NCI-H446 (cell line): Measurements from ENCODE around the gene DLGAP4.
A peak's percentile ranks its signal among the peaks of the same experiment; 100 is the strongest.
"Not testable (repeated sequence)": the region's sequence is repeated elsewhere in the genome, so short reads cannot be mapped to it uniquely, and the experiment has no call there.

Experiments
- DNase-seq, 2 experiments: peaks; one replicate each; lab custom pipeline; 2025; lab: John Stamatoyannopoulos, UW

Gene DLGAP4

DNA sequence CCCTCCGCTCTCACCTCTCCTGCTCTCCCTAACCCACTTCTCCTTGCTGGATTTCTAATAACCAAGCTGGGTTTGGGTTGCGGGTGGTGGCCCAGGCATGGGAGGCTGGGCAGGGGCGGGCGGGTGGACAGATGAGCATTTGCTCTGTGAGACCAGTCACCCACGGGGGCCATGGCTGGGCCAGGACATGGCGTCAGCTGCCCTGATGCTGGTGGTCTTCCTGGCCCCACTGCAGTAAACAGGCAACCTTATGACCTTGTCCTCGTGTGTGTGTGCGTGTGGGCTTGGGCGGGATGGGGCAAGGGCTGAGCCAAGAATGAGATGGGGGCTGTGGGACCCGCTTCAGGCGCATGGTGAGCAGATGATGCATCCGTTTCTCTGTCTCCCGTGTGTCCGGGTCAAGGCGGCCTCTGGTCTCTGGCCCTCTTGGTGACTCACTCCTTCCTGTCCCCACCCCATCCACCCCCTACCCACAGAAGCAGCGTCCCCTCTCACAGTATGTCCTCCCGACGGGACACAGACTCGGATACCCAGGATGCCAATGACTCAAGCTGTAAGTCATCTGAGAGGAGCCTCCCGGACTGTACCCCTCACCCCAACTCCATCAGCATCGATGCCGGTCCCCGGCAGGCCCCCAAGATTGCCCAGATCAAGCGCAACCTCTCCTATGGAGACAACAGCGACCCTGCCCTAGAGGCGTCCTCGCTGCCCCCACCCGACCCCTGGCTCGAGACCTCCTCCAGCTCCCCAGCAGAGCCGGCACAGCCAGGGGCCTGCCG, 193.8 kb downstream of the DLGAP4 start:
- DNase-seq, result no peak

DNA sequence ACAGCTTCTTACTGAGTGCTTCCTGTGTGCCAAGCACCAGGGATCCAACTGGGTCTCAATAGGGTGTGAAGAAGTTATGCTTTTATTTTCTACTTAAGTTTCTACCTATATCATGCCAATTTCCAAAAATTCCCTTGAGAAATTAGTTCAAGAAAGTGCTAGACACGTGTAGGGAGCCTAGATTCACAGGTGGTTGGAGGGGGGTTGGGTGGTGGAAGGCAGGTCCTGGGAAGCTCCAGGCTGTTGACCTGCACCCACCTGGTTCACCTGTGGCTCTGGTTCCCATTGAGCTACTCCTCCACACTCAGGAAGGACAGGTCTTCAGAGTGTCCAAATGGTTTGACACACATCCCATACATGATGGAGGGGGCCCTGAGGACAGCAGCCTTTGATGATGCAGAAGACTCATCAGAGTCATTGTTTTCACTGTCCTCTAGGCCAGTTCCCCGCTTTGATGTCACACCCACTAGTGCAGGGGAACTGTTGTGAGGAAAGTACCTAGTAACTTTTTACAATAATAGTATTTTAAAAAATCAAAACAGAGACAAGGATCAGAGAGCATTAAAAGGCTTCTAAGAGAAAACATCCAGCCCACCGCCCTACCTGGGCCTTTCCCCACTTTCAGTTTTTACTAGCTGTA, 195.3 kb downstream of the DLGAP4 start:
- DNase-seq, result no peak

DNA sequence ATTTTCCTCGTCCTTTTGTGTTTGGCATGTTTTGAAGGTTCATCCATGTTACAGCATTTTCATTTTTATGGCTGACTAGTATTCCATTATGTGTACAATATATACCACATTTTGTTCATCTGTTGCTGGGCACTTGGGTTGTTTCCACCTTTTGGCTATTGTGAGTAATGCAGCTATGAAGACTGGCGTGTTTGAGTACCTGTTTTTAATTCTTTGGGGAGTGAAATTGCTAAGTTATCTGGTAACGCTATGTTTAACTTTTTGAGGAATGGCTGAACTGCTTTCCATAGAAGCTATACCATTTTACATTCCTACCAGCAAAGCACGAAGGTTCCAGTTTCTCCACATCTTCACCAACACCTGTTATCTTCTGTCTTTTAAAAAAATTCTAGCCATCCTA, 198.2 kb downstream of the DLGAP4 start:
- no peak for DNase-seq

DNA sequence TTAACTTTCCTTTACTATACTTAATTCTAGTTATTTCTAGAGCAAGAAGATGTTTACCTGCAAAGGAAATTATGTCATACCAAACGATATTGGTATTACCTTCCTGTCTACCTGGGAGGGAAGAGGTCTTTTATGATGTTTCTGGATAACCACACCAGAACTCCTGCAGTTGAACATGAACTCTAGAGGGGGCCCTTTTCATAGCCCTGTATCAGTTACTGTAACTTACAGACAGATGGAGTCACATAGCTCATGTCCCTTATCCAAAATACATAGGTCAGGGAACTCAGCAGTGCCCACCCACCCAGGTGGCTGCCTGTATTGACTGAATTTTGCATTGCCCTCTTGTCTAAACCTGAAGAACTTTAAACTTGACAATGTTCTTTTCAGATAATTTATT, 200.1 kb downstream of the DLGAP4 start:
- DNase-seq, result peak in 1 of 2 experiments; percentile 9

DNA sequence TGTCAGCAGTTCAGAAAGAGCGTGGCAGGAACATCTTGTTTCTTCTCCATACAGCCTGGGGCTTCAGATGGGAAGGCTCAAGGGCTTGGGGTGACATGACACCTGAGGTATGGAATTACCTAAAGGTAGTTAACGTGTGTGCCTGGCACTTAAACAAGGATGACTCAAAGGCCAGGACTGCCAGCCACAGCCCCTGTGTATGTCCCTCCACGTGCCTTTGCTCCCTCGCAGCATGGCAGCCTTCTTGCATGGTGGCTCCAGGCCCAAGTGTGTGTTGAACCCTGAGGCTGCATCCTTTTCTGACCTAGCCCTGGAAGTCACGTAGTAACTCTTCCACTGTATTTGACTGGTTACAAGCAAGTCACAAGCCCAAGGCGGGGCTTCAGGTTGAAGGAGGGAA, 201.6 kb downstream of the DLGAP4 start:
- DNase-seq, result no peak

DNA sequence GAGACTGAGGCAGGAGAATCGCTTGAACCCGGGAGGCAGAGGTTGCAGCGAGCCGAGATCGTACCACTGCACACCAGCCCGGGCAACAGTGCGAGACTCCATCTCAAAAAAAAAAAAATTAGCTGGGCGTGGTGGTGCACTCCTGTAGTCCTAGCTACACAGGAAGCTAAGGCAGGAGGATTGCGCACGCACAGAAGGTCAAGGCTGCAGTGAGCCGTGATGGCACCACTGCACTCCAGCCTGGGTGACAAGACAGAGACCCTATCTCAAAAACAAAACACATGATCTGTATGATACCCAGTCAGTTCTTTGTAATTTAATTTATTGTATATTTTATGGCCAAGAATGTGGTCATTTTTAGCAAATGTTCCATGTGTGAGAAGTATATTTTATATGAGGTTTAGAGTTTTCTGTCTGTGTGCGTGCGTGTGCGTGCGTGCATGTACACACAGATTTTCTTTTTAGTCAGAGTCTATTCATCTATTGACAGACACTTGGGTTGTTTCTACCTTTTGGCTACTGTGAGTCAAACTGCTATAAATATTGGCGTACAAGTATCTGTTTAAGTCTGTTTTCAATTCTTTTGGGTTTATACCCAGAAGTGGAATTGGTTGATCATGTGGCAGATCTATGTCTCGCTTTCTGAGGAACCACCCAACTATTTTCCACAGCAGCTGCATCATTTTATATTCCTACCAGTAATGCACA, 213.0 kb downstream of the DLGAP4 start:
- DNase-seq, result no peak

DNA sequence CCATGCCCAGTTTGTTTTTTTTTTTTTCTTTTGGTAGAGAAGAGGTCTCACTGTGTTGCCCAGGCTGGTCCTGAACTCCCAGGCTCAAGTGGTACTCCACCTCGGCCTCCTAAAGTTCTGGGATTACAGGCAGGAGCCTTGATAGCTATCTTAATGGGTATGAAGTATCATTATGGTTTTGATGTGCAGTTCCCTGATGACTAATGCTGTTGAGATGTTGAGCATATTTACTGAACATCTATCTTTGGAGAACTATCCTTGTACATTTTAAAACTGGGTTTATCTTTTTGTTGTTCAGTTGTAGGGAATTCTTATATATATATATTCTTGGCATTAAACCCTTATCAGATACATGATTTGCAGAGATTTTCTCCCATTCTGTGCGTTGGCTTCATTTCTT, 213.8 kb downstream of the DLGAP4 start:
- no peak for DNase-seq

DNA sequence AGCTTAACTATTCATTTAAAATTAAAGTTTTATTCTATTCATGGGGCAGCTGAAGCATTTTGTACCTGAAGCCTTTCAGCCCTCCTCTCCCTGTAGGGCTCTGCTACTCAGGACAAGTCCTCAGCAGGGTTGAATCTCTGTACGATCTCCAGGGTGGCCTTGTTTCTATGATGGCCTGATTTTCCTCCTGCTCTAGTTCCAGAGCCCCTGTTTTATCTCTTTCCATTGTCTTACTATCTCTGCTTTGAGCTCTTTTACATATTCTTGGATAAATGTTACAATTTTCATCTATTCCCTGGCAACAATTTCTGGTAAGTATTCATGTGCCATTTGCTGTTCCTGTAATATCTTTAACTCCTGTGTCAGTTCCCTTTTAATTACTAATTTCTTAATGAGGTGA, 215.4 kb downstream of the DLGAP4 start:
- no peak for DNase-seq

DNA sequence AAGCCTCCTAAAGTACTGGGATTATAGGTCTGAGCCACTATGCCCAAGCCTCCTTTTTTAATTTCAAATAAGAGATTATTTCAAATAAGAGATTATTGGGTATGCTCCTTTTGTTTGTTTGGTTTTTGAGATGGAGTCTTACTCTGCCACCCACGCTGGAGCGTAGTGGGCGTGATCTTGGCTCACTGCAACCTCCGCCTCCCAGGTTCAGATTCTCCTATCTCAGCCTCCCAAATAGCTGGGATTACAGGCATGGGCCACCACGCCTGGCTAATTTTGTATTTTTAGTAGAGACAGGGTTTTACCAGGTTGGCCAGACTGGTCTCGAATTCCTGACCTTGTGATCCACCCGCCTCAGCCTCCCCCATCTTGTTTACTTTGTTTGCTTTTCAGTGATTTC, 216.3 kb downstream of the DLGAP4 start:
- DNase-seq, result not testable (repeated sequence)

DNA sequence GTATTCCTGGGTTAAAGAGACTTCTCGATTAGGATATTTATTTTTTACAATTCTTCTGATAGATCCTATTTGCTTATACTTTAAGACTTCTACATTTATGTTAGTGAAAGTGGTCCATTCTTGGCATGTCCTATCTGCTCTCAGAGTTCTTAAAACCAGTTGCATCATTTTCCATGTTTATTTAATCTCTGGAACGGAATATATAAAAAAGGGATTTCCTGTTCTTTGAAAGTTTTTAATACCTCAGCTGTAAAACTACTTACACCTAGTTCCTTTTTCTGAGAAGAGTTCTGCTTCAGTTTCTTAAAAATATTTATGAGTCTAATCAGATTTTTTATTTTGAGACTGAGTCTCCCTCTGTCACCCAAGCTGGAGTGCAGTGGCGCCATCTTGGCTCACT, 217.2 kb downstream of the DLGAP4 start:
- DNase-seq, result no peak

DNA sequence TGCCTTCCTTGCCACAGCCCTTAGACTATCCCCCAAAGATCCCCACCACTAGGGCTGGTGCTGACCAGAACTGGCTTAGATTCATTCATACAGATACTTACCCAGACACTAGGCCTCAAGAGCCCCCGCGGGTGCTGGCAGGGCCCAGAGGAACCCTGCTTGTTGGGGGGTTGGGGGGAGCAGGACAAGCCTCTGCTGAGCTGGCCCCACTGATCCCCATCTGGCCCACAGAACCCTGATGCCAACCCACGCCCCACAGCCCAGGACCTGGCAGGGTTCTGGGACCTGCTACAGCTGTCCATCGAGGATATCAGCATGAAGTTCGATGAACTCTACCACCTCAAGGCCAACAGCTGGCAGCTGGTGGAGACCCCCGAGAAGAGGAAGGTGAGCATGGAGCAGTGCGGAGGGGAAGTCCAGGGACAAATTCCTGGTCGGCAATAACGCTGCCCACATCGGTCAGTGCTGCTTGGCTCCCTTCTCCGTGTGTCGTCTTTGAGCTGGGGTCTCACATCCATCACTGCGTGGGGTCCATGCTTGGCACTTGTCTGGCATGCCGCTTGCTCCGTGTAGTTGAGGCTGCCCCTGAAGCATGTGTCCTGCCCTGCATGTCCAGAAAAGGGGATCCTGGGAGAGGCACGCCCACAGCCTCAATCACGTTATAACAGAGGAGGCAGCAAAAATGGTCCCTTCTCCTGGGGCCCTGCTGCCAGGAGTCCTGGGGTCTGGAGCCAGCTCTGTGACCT, 219.7 kb downstream of the DLGAP4 start:
- no peak for DNase-seq

DNA sequence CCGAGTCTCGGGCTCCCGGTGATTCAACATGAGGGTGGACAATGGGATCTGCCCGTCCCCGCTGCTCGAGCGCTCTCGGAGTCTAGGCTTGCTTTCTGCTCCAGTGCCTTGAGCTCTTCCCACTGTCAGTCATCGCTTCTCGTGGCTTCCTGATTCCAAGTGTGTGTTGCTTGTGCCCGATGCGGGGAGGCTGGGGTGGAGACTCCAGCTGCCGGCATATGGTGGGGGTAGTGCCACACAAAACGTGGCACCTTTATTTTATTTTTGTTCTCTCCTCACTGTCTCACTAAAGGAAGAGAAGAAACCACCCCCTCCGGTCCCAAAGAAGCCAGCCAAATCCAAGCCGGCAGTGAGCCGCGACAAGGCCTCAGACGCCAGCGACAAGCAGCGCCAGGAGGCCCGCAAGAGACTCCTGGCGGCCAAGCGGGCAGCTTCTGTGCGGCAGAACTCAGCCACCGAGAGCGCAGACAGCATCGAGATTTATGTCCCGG, 220.4 kb downstream of the DLGAP4 start:
- no peak for DNase-seq

DNA sequence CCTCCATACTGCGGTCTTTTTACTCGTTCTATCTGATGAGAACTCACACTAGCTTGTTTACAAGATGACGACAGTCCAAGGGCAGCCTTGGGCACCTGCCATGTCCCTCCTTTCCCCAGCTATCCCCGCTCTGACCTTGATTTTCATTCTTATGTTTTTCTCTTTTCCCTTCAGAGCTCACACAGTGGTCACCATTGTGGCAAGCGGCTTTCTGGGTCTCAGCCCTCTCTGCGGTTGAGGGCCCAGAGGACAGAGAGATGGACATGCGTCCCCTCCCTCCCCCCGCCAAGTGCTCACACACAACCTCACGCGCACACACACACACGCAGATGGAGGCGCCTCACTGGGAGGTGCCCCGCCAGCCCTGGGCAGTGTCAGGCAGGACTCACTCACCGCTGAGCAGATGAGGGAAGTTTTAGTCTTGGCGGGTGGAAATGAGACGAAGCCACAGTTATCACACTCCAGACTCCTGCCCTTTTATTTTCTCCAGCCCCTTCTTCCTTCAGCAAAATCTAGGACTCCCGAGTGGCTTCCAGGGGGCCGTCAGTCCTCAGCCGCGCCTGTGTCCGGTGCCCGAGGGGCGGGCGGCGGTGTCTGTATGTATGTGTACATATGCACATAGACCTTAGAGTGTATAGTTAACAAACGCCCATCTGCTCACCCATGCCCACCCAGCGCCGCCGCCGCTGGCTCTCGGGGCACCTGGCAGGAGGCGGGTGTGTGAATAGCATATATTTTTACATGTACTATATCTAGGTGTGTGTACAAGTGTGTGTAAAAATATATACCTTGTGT, 221.4 kb downstream of the DLGAP4 start:
- DNase-seq, result no peak

DNA sequence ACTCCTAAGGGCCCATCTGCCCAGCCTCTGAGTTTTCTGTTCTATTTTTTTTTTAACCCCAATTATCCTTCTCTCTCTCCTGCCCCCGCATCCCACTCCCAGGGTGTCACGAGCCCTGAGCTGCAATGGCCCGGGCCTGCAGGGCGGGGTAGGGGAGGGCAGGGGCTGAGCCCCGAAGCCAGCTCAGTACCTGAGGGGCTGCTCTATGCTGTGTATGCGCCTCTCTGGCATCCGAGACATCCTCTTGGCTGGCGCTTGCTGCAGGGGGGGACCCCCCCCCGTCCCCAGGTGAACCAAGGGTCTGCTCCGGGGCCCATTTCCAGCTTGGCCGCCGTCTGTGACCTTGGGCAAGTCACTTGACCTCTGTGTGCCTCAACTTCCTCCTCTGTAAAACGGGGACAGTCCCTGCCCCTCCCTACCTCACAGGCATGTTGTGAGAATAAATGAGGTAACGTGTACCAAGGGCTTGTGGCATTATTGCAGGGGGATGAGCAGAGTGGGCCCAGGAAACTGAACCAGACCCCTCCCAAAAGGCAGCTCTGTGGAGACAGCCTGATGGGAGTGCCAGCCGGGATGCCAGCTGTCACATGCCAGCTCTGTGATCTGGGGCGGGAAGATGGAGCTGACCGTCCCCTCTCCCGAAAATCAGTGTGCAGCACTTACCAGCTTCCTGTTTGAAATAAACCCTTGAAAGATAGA, 222.2 kb downstream of the DLGAP4 start:
- DNase-seq, result no peak

DNA sequence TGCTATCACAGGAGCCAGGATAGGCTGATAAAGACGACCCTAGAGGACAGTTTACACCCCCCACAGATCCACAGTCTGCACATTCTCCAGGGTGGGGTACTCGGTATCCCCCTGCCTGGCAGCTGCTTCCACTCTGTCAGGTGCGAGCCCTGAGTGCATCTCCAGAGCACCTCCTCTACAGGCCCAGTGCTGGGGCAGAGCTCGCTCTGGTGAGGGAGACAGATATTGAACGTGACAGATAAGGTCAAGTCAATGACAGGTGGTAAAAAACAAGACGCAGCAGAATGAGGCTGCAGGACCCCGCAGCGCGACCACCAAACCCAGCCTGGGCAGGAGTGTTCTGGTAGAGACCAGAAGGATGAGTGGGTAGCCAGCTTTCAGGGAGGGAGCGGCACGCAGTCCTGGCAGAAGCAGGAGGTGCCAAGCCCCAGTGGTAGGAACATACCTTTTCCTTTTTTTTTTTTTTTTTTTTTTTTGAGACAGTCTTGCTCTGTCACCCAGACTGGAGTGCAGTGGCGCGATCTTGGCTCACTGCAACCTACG, 222.8 kb downstream of the DLGAP4 start:
- no peak for DNase-seq

DNA sequence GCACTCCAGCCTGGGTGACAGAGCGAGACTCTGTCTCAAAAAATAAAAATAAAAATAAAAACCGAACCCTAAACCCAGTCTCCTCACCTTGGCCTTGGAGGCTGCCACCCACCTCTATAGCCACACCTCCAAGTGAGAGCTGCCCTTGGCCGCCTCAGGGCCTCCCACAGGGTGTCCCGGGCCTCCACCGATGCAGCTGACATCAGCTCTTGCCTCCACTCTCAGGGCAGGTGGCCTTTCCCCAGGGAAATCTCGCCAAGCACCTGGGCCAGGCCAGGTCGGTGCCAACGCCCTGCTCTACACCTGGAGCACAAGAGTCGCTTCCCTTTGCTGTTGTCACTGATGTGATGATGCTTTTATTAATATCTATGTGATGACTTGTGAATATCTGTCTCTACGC, 226.2 kb downstream of the DLGAP4 start:
- no peak for DNase-seq

DNA sequence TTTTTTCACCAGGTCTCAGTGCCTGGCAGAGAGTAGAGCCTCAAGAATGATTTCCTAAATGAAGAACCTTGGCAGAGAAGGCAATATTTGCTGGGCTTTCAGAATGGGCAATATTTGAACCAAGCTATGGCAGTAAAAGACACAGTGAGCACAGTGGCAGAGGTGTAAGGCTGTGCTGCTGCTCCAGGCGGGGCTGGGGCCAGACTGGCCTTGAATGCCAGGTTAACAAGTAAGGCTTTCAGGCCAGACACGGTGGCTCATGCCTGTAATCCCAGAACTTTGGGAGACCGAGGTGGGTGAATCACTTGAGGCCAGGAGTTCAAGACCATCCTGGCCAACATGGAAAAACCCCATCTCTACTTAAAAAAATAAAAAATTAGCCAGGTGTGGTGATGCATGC, 226.7 kb downstream of the DLGAP4 start:
- no peak for DNase-seq

DNA sequence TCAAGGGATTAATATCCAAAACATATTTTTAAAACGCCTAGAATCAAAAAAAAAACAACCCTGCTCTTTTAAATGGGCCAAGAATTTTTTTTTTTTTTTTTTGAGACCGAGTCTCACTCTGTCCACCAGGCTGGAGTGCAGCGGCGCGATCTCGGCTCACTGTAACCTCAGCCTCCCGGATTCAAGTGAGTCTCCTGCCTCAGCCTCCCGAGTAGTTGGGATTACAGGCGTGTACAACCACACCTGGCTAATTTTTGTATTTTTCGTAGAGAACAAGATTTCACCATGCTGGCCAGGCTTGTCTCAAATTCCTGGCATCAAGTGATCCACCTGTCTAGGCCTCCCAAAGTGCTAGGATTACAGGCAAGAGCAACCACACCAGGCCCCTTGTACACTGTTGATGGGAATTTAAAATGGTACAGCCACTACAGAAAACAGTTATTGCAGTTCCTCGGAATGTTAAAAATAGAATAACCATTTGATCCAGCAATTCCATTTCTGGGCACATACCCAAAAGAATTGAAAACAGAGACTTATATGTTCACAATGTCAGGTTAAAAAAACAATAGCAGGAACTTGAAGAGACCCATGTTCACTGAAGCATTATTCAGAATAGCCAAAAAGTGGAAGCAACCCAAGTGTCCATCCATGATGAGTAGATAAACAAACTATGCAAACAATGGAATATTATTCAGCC, 232.0 kb downstream of the DLGAP4 start:
- DNase-seq, result no peak

DNA sequence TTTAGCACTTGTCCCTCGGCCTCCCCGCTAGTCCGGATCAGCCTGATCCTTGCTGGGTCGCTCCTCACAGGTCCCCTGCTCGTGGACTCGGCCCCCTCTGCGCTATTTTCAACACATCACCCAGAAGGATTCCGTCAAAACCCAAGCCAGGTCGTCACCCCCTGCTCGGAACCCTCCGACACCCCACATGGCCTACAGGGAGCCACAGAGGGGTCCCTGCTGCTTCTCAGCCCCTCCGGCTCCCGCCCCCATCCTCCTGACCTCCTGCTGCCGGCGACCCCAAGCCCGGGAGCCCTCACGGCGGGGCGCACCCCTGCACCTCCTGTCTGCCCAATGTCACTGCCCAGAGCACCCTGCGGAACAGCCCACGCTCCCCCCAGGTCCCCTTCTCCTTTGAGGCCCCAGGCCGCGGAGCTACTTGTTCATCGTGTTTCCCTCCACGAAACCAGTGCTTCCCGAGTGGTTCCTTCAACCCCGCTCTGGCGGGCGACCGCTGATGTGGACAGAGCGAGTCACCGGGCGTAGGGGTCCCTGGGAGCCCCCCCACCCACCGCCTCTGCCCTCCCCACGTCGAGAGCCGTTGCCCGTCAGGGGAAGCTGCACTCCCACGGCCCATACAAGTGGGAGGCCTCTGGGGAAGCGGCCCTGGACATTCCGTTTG, 234.5 kb downstream of the DLGAP4 start:
- DNase-seq, result no peak
